ENCODE measurements around the gene SMIM11. TPM values are rescaled to one million over a fixed set of nuclear protein-coding genes. Genes with fewer than 3 reads are reported as not detected.

The SMIM11 gene
- total RNA-seq, 1 experiment from 2014 or later: 1.3 TPM

GRCh38 chr21:34336245-34336644 is 39.1 kb upstream of the SMIM11 start:
- Histone ChIP-seq H3K27me3 (replicated peaks; ENCODE audit: insufficient read depth, low read depth, low read length, poor library complexity) (no peaks in the 10 kb centered on the region), H3K4me3 (ENCODE audit: low read depth, low read length, poor library complexity, severe bottlenecking) (no peak overlapping the region), H3K9me3 (ENCODE audit: low read depth, low read length, poor library complexity, severe bottlenecking) (no peaks in the 10 kb centered on the region), H3K27ac (ENCODE audit: low read depth, low read length, poor library complexity, severe bottlenecking) (no peak overlapping the region), H3K4me1 (ENCODE audit: insufficient read depth, low read length, poor library complexity, severe bottlenecking) (no peaks in the 10 kb centered on the region), H3K36me3 (ENCODE audit: insufficient read depth, low read length, poor library complexity, severe bottlenecking) (no peaks in the 10 kb centered on the region)
- BruUV-seq (replicated peaks): no TSS peak
- ChIA-PET POLR2A (ENCODE audit: low non-redundant PET) (no interaction called here), CTCF (no interaction called here)
- intact Hi-C loops (cut with micrococcal nuclease; ENCODE audit: unreplicated experiment): no loop called here
- DNase-seq (ENCODE audit: low spot score): no peak
- TF ChIP-seq, protein P1, sequence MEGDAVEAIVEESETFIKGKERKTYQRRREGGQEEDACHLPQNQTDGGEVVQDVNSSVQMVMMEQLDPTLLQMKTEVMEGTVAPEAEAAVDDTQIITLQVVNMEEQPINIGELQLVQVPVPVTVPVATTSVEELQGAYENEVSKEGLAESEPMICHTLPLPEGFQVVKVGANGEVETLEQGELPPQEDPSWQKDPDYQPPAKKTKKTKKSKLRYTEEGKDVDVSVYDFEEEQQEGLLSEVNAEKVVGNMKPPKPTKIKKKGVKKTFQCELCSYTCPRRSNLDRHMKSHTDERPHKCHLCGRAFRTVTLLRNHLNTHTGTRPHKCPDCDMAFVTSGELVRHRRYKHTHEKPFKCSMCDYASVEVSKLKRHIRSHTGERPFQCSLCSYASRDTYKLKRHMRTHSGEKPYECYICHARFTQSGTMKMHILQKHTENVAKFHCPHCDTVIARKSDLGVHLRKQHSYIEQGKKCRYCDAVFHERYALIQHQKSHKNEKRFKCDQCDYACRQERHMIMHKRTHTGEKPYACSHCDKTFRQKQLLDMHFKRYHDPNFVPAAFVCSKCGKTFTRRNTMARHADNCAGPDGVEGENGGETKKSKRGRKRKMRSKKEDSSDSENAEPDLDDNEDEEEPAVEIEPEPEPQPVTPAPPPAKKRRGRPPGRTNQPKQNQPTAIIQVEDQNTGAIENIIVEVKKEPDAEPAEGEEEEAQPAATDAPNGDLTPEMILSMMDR (conservative IDR thresholded peaks at IDR 0.05; ENCODE audit: low read depth, low read length): no peak
- no peak for TF ChIP-seq EZH2 (IDR thresholded peaks at IDR 0.05; ENCODE audit: borderline replicate concordance, low read depth, low read length, poor library complexity, severe bottlenecking)

- ChIA-PET POLR2A (ENCODE audit: low non-redundant PET) (no interaction called here), CTCF (interaction anchor here (0.9 kb wide), 1 partner anchor 11 kb away, joined by 3 read pairs; no protein-coding TSS in a partner anchor)
- no TSS peak for BruUV-seq (replicated peaks)
- no peak overlapping the region for H3K27ac ChIP-seq (ENCODE audit: low read depth, low read length, poor library complexity, severe bottlenecking)
- no peaks in the 10 kb centered on the region for H3K27me3 ChIP-seq (replicated peaks; ENCODE audit: insufficient read depth, low read depth, low read length, poor library complexity)
- no peak overlapping the region for H3K4me3 ChIP-seq (ENCODE audit: low read depth, low read length, poor library complexity, severe bottlenecking)
- intact Hi-C loops (cut with micrococcal nuclease; ENCODE audit: unreplicated experiment): no loop called here
- no peaks in the 10 kb centered on the region for H3K4me1 ChIP-seq (ENCODE audit: insufficient read depth, low read length, poor library complexity, severe bottlenecking)
- TF ChIP-seq, protein P1 (conservative IDR thresholded peaks at IDR 0.05; ENCODE audit: low read depth, low read length): no peak
- no peak for TF ChIP-seq EZH2 (IDR thresholded peaks at IDR 0.05; ENCODE audit: borderline replicate concordance, low read depth, low read length, poor library complexity, severe bottlenecking)
- DNase-seq (ENCODE audit: low spot score): no peak
- no peaks in the 10 kb centered on the region for H3K9me3 ChIP-seq (ENCODE audit: low read depth, low read length, poor library complexity, severe bottlenecking)
- H3K36me3 ChIP-seq (ENCODE audit: insufficient read depth, low read length, poor library complexity, severe bottlenecking): no peaks in the 10 kb centered on the region
Measured at GRCh38 chr21:34336756-34337391, 38.4 kb upstream of the SMIM11 start.

GRCh38 chr21:34337741-34338140 is 37.6 kb upstream of the SMIM11 start:
- TF ChIP-seq, protein P1 (conservative IDR thresholded peaks at IDR 0.05; ENCODE audit: low read depth, low read length): no peak
- TF ChIP-seq EZH2 (IDR thresholded peaks at IDR 0.05; ENCODE audit: borderline replicate concordance, low read depth, low read length, poor library complexity, severe bottlenecking): no peak
- Histone ChIP-seq H3K4me1 (ENCODE audit: insufficient read depth, low read length, poor library complexity, severe bottlenecking) (no peaks in the 10 kb centered on the region), H3K36me3 (ENCODE audit: insufficient read depth, low read length, poor library complexity, severe bottlenecking) (no peaks in the 10 kb centered on the region), H3K9me3 (ENCODE audit: low read depth, low read length, poor library complexity, severe bottlenecking) (no peaks in the 10 kb centered on the region), H3K27me3 (replicated peaks; ENCODE audit: insufficient read depth, low read depth, low read length, poor library complexity) (no peaks in the 10 kb centered on the region), H3K27ac (ENCODE audit: low read depth, low read length, poor library complexity, severe bottlenecking) (no peak overlapping the region), H3K4me3 (ENCODE audit: low read depth, low read length, poor library complexity, severe bottlenecking) (no peak overlapping the region)
- POLR2A ChIA-PET (ENCODE audit: low non-redundant PET): no interaction called here
- intact Hi-C loops (cut with micrococcal nuclease; ENCODE audit: unreplicated experiment): no loop called here
- CTCF ChIA-PET: interaction anchor here (0.9 kb wide), 1 partner anchor 10 kb away, joined by 3 read pairs; no protein-coding TSS in a partner anchor
- DNase-seq (ENCODE audit: low spot score): no peak
- no TSS peak for BruUV-seq (replicated peaks)

Data from A673 (cell line).